Medulla oblongata (tissue), 1 donor: ENCODE measurements around the gene FADS1.
A peak's percentile ranks its signal among the peaks of the same experiment; 100 is the strongest.

Experiments
- DNase-seq: peaks from one replicate; pipeline ENCODE4 v3.0.0-alpha.2; 2015; ENCODE audit errors: extremely low spot score

The FADS1 gene

GRCh38 chr11:61827571-61828378 lies 11.0 kb upstream of the FADS1 start, which contains the start of gene FADS2:
Gene FADS2, plus strand, starts transcription at chr11:61828300. Its CDS starts 91 bp downstream, at chr11:61828391.
- DNase-seq: peak; percentile 96

- DNase-seq: peak; percentile 61
Measured at GRCh38 chr11:61826930-61827570, 10.2 kb upstream of the FADS1 start.

GRCh38 chr11:61820174-61820573 lies 3.4 kb upstream of the FADS1 start:
- DNase-seq: no peak

GRCh38 chr11:61817471-61818202 lies 834 bp upstream of the FADS1 start:
- DNase-seq: no peak

GRCh38 chr11:61815790-61816735 lies 740 bp downstream of the FADS1 start:
- DNase-seq: peak; percentile 54

GRCh38 chr11:61814958-61815789 lies 1.6 kb downstream of the FADS1 start:
- DNase-seq: peak; percentile 98

GRCh38 chr11:61814247-61814957 lies 2.4 kb downstream of the FADS1 start:
- DNase-seq: peak; percentile 73

- DNase-seq: no peak
Measured at GRCh38 chr11:61812736-61813411, 3.9 kb downstream of the FADS1 start.

GRCh38 chr11:61811831-61812230 lies 5.0 kb downstream of the FADS1 start:
- DNase-seq: no peak

GRCh38 chr11:61810671-61811175 lies 6.1 kb downstream of the FADS1 start:
- DNase-seq: no peak

- DNase-seq: no peak
Measured at GRCh38 chr11:61806785-61807184, 10.0 kb downstream of the FADS1 start.

GRCh38 chr11:61805146-61805545 lies 11.7 kb downstream of the FADS1 start:
- DNase-seq: no peak

- no peak for DNase-seq
Measured at GRCh38 chr11:61803889-61804647, 12.7 kb downstream of the FADS1 start.

GRCh38 chr11:61802605-61803004 lies 14.2 kb downstream of the FADS1 start:
- no peak for DNase-seq

GRCh38 chr11:61800331-61801281 lies 16.2 kb downstream of the FADS1 start:
- DNase-seq: no peak

GRCh38 chr11:61799665-61800284 lies 17.0 kb downstream of the FADS1 start:
- DNase-seq: no peak
